HCT116 (cell line): ENCODE results near the gene HOTAIR. TPM values are rescaled to one million over a fixed set of nuclear protein-coding genes. Genes with fewer than 3 reads are reported as not detected.

Source experiments
- ATAC-seq: fragments of 200-7000 bp; cut with Tn5 transposase; 2 replicates; pipeline ENCODE4 v1.9.1; 2020; ENCODE audit warnings: mild to moderate bottlenecking, moderate library complexity
- BruUV-seq: library from RNA; stranded (reverse); fragments of 400-500 nt; replicated peaks from 2 replicates; lab custom pipeline; 2021; lab: Mats Ljungman, UMichigan
- CTCF ChIA-PET: fragments of 300-600 bp; sonication (Branson Sonifier 250); formaldehyde crosslinking; loops from one replicate; lab custom pipeline; 2021; ENCODE audit warnings: antibody characterized with exemption; lab: Charles Lee
- POLR2A ChIA-PET: fragments of 300-600, 350-600 bp; sonication (Branson Sonifier 250); formaldehyde crosslinking; loops from one replicate; lab custom pipeline; 2021; ENCODE audit warnings: antibody characterized with exemption; lab: Charles Lee
- RAD21 ChIA-PET, 2 experiments: fragments of 300-600 bp; sonication (Branson Sonifier 250); formaldehyde crosslinking; loops; one replicate each; lab custom pipeline; 2023; ENCODE audit warnings: low total read pairs in 2 of 2; ENCODE audit not compliant: uncharacterized antibody in 2 of 2, unreplicated experiment in 2 of 2, low non-redundant PET in 1 of 2; lab: Charles Lee
- DNase-seq: peaks from one replicate; pipeline ENCODE4 v3.0.0-alpha.2; 2010; ENCODE audit warnings: low read depth, low spot score
- H2AFZ ChIP-seq: fragments of 200-600 bp; shearing (Covaris generic), sonication (generic); 2 replicates; pipeline ENCODE4 v1.6.1; 2017; ENCODE audit warnings: low read depth, mixed run types, mixed read lengths, antibody characterized with exemption, low read length; ENCODE audit not compliant: poor library complexity, severe bottlenecking
- H3K27ac ChIP-seq: 2 replicates; pipeline ENCODE4 v1.5.1; 2012; ENCODE audit warnings: low read depth, low read length
- H3K27me3 ChIP-seq: fragments of 200-600 bp; sonication (generic); 2 replicates; pipeline ENCODE4 v1.6.1; 2016; ENCODE audit warnings: mixed run types, low read length, mixed read lengths; ENCODE audit not compliant: insufficient read depth
- H3K36me3 ChIP-seq, 2 experiments: fragments of 200-500 bp in 1 of 2; fragments of 200-600 bp in 1 of 2; sonication (Bioruptor generic) in 1 of 2; sonication (generic) in 1 of 2; 2 replicates each; pipeline versions ENCODE4 v1.5.1 to v1.6.1; 2014 to 2016; ENCODE audit warnings: low read length in 2 of 2, inconsistent platforms in 1 of 2, mixed read lengths in 1 of 2, mixed run types in 1 of 2; ENCODE audit not compliant: insufficient read depth in 2 of 2, control insufficient read depth in 1 of 2
- H3K4me1 ChIP-seq, 2 experiments: fragments of 200-600 bp in 1 of 2; sonication (generic) in 1 of 2; 2 replicates each; pipeline versions ENCODE4 v1.5.1 to v1.6.1; 2012 to 2017; ENCODE audit warnings: low read length in 2 of 2, inconsistent platforms in 1 of 2, mild to moderate bottlenecking in 1 of 2, mixed read lengths in 1 of 2, mixed run types in 1 of 2, moderate library complexity in 1 of 2; ENCODE audit not compliant: insufficient read depth in 2 of 2, control insufficient read depth in 1 of 2
- H3K4me2 ChIP-seq: fragments of 200-600 bp; sonication (generic); 2 replicates; pipeline ENCODE4 v1.6.1; 2017; ENCODE audit warnings: mixed run types, low read length, mixed read lengths
- H3K4me3 ChIP-seq, 2 experiments: fragments of 200-600 bp in 1 of 2; sonication (generic) in 1 of 2; replicated peaks in 1 of 2; 2 replicates each; pipeline ENCODE4 v1.5.1; 2011 to 2016; ENCODE audit warnings: low read length in 2 of 2, control low read depth in 1 of 2, low read depth in 1 of 2, mild to moderate bottlenecking in 1 of 2, mixed read lengths in 1 of 2, mixed run types in 1 of 2
- H3K79me2 ChIP-seq: fragments of 200-600 bp; sonication (generic); 2 replicates; pipeline ENCODE4 v1.6.1; 2017; ENCODE audit warnings: mild to moderate bottlenecking, mixed run types, low read length, moderate library complexity, mixed read lengths; ENCODE audit not compliant: insufficient read depth
- H3K9ac ChIP-seq: fragments of 200-600 bp; sonication (generic); 2 replicates; pipeline ENCODE4 v1.6.1; 2016; ENCODE audit warnings: low read length, mixed read lengths
- H3K9me2 ChIP-seq: fragments of 200-600 bp; sonication (generic), shearing (Covaris generic); 2 replicates; pipeline ENCODE4 v1.6.1; 2017; ENCODE audit warnings: mixed run types, mild to moderate bottlenecking, moderate library complexity; ENCODE audit not compliant: insufficient read depth
- H3K9me3 ChIP-seq, 2 experiments: fragments of 200-500 bp in 1 of 2; fragments of 200-600 bp in 1 of 2; sonication (Bioruptor generic) in 1 of 2; sonication (generic) in 1 of 2; 2 replicates each; pipeline ENCODE4 v1.6.1; 2014 to 2017; ENCODE audit warnings: low read length in 2 of 2, mixed read lengths in 2 of 2, inconsistent platforms in 1 of 2, low read depth in 1 of 2, mild to moderate bottlenecking in 1 of 2, mixed run types in 1 of 2, moderate library complexity in 1 of 2; ENCODE audit not compliant: control insufficient read depth in 1 of 2, insufficient read depth in 1 of 2
- H4K20me1 ChIP-seq: fragments of 200-600 bp; sonication (generic), shearing (Covaris generic); 2 replicates; pipeline ENCODE4 v1.6.1; 2017; ENCODE audit warnings: mixed run types, mild to moderate bottlenecking, moderate library complexity; ENCODE audit not compliant: insufficient read depth
- ATF3 ChIP-seq: IDR thresholded peaks from 2 replicates; pipeline ENCODE4 v1.6.1; 2012
- CBX3 ChIP-seq: IDR thresholded peaks from 2 replicates; pipeline ENCODE4 v1.6.1; 2012; ENCODE audit warnings: low read depth
- CEBPB ChIP-seq: IDR thresholded peaks from 2 replicates; pipeline ENCODE4 v1.6.1; 2012; ENCODE audit warnings: low read depth
- EZH2 ChIP-seq: fragments of 200-600 bp; sonication (generic); IDR thresholded peaks from 2 replicates; pipeline ENCODE4 v1.6.1; 2017; ENCODE audit warnings: antibody characterized with exemption, mixed run types
- EZH2phosphoT487 ChIP-seq: fragments of 200-600 bp; IDR thresholded peaks from 2 replicates; pipeline ENCODE4 v1.6.1; 2018; ENCODE audit warnings: antibody characterized with exemption, borderline replicate concordance
- JUND ChIP-seq: IDR thresholded peaks from 2 replicates; pipeline ENCODE4 v1.6.1; 2012
- POLR2A ChIP-seq: IDR thresholded peaks from 2 replicates; pipeline ENCODE4 v1.7.0; 2011; ENCODE audit warnings: borderline replicate concordance; ENCODE audit not compliant: insufficient read depth, insufficient read length; ENCODE audit errors: extremely low read depth
- POLR2AphosphoS5 ChIP-seq: IDR thresholded peaks from 2 replicates; pipeline ENCODE4 v1.6.1; 2011; ENCODE audit warnings: mild to moderate bottlenecking, low read depth, low read length, moderate library complexity
- REST ChIP-seq: IDR thresholded peaks from 2 replicates; pipeline ENCODE4 v1.6.1; 2012; ENCODE audit warnings: low read depth
- SRF ChIP-seq: IDR thresholded peaks from 2 replicates; pipeline ENCODE4 v1.6.1; 2012; ENCODE audit warnings: low read depth
- TCF7L2 ChIP-seq: IDR thresholded peaks from 2 replicates; pipeline ENCODE4 v1.7.0; 2011; ENCODE audit warnings: borderline replicate concordance, inconsistent platforms; ENCODE audit not compliant: insufficient read depth, insufficient read length; ENCODE audit errors: extremely low read depth
- ZBTB33 ChIP-seq: IDR thresholded peaks from 2 replicates; pipeline ENCODE4 v1.6.1; 2011; ENCODE audit warnings: mild to moderate bottlenecking, low read length, moderate library complexity; ENCODE audit not compliant: insufficient replicate concordance; ENCODE audit errors: extremely low read depth
- ZFX ChIP-seq: fragments of 450-650 bp; IDR thresholded peaks from 2 replicates; pipeline ENCODE4 v1.6.1; 2017
- intact Hi-C: fragments of 100-400 bp; cut with micrococcal nuclease; formaldehyde crosslinking; loops from 2 replicates; pipeline ENCODE4 v1.10.0; 2022
- total RNA-seq: library from RNA; stranded (reverse); gene quantifications from one replicate; pipeline ENCODE4 v1.2.1, GENCODE V29; 2021; ENCODE audit not compliant: unreplicated experiment

The HOTAIR gene
- total RNA-seq, 1 experiment from 2014 or later = 0.25 TPM

- H3K27ac ChIP-seq = peak overlapping the region; percentile 81
- TF ChIP-seq TCF7L2 (no peak), POLR2AphosphoS5 (peak; percentile 65), POLR2A (no peak), ZFX (peak; percentile 48; the same call in 1 of the 2 replicates)
- CTCF ChIA-PET = interaction anchor here (0.9 to 2.1 kb wide), 3 partner anchors 9 to 197 kb away, joined by 3 to 15 read pairs (median 3); partner anchors contain the start of genes HOXC10 and HOXC5
- no peaks in the 10 kb centered on the region for H4K20me1 ChIP-seq
- H3K79me2 ChIP-seq = peaks cover 36% of the 10 kb centered on the region
- ATAC-seq (peak; percentile 45), DNase-seq (no peak)
- H3K27me3 ChIP-seq = no peaks in the 10 kb centered on the region
- POLR2A ChIA-PET = interaction anchor here (0.6 to 1.1 kb wide), 3 partner anchors 8 to 107 kb away, joined by 3 to 8 read pairs (median 3); no protein-coding TSS in a partner anchor
- no peaks in the 10 kb centered on the region for H3K9me3 ChIP-seq
- H3K9me2 ChIP-seq = no peaks in the 10 kb centered on the region
- H3K4me1 ChIP-seq = peaks cover 20 to 37% of the 10 kb centered on the region in 2 experiments
- intact Hi-C loops = no loop called here
- RAD21 ChIA-PET = interaction anchor here (0.6 kb wide), 2 partner anchors 9 to 33 kb away, joined by 3 read pairs; no protein-coding TSS in a partner anchor
- peak overlapping the region; percentile 88 for H2AFZ ChIP-seq
- H3K36me3 ChIP-seq = no peaks in the 10 kb centered on the region
- H3K4me3 ChIP-seq = peak overlapping the region; percentile 78 to 85
- peak overlapping the region; percentile 97 for H3K9ac ChIP-seq
- peak overlapping the region; percentile 94 for H3K4me2 ChIP-seq
- BruUV-seq = no TSS peak
These were observed 19.7 kb upstream of the HOTAIR start for GRCh38 chr12:53994264-53995001.

GRCh38 chr12:53994009-53994263 lies 19.2 kb upstream of the HOTAIR start:
- BruUV-seq = no TSS peak
- ATAC-seq = no peak
- no peak overlapping the region for H2AFZ ChIP-seq
- H3K4me2 ChIP-seq = peak overlapping the region; percentile 94
- CTCF ChIA-PET = interaction anchor here (1.3 to 2.1 kb wide), 3 partner anchors 9 to 214 kb away, joined by 3 to 15 read pairs (median 3); partner anchors contain the start of gene HOXC10
- peak overlapping the region; percentile 81; the same call in 1 of the 2 replicates for H3K27ac ChIP-seq
- no peaks in the 10 kb centered on the region for H3K9me2 ChIP-seq
- H3K27me3 ChIP-seq = no peaks in the 10 kb centered on the region
- peak overlapping the region; percentile 97 for H3K9ac ChIP-seq
- RAD21 ChIA-PET = interaction anchor here in 1 of 2 experiments (0.6 kb wide), 1 partner anchor 83 kb away, joined by 3 read pairs; no protein-coding TSS in a partner anchor
- peaks cover 20 to 39% of the 10 kb centered on the region in 2 experiments for H3K4me1 ChIP-seq
- H3K79me2 ChIP-seq = peaks cover 35% of the 10 kb centered on the region
- POLR2A ChIA-PET = no interaction called here
- DNase-seq = no peak
- H3K9me3 ChIP-seq = no peaks in the 10 kb centered on the region
- no peaks in the 10 kb centered on the region for H3K36me3 ChIP-seq
- intact Hi-C loops = no loop called here
- H4K20me1 ChIP-seq = no peaks in the 10 kb centered on the region
- peak overlapping the region; percentile 78 to 85; a peak in 3 of 4 replicates for H3K4me3 ChIP-seq
- TF ChIP-seq EZH2phosphoT487 (no peak), CEBPB (no peak), ATF3 (no peak), CBX3 (no peak), ZFX (no peak), TCF7L2 (no peak), EZH2 (no peak), REST (no peak), SRF (no peak), JUND (no peak), ZBTB33 (no peak)
